HG03045 (cell line): Measurements from ENCODE around the gene TMTC4.

Experiments used
- ATAC-seq: cut with Tn5 transposase; IDR thresholded peaks from one replicate; pipeline ENCODE4 v1.9.1; 2021; ENCODE audit warnings: mild to moderate bottlenecking, moderate library complexity; ENCODE audit not compliant: unreplicated experiment

TMTC4 gene

GRCh38 chr13:100668408-100668807, 6.2 kb downstream of the TMTC4 start:
- ATAC-seq: no peak

GRCh38 chr13:100667894-100668293, 6.7 kb downstream of the TMTC4 start:
- ATAC-seq: no peak

- no peak for ATAC-seq
Measured at GRCh38 chr13:100666124-100666523, 8.5 kb downstream of the TMTC4 start.

- ATAC-seq: no peak
Measured at GRCh38 chr13:100665403-100665802, 9.2 kb downstream of the TMTC4 start.

GRCh38 chr13:100664171-100664900, 10.3 kb downstream of the TMTC4 start:
- no peak for ATAC-seq

GRCh38 chr13:100662468-100663211, 12.0 kb downstream of the TMTC4 start:
- ATAC-seq: no peak

- no peak for ATAC-seq
Measured at GRCh38 chr13:100660761-100661160, 13.8 kb downstream of the TMTC4 start.

GRCh38 chr13:100659578-100659977, 15.0 kb downstream of the TMTC4 start:
- no peak for ATAC-seq

GRCh38 chr13:100658363-100658762, 16.2 kb downstream of the TMTC4 start:
- no peak for ATAC-seq

- no peak for ATAC-seq
Measured at GRCh38 chr13:100657881-100658315, 16.7 kb downstream of the TMTC4 start.

GRCh38 chr13:100652510-100652909, 22.1 kb downstream of the TMTC4 start:
- ATAC-seq: no peak

- no peak for ATAC-seq
Measured at GRCh38 chr13:100650326-100650725, 24.3 kb downstream of the TMTC4 start.

GRCh38 chr13:100648354-100648753, 26.2 kb downstream of the TMTC4 start:
- ATAC-seq: no peak

- no peak for ATAC-seq
Measured at GRCh38 chr13:100646871-100647270, 27.7 kb downstream of the TMTC4 start.

- no peak for ATAC-seq
Measured at GRCh38 chr13:100646030-100646673, 28.4 kb downstream of the TMTC4 start.

GRCh38 chr13:100645382-100645781, 29.2 kb downstream of the TMTC4 start:
- ATAC-seq: no peak

- no peak for ATAC-seq
Measured at GRCh38 chr13:100644371-100644770, 30.2 kb downstream of the TMTC4 start.

GRCh38 chr13:100637796-100638195, 36.8 kb downstream of the TMTC4 start:
- ATAC-seq: no peak

GRCh38 chr13:100637380-100637779, 37.2 kb downstream of the TMTC4 start:
- no peak for ATAC-seq

- no peak for ATAC-seq
Measured at GRCh38 chr13:100636441-100636840, 38.2 kb downstream of the TMTC4 start.

- ATAC-seq: no peak
Measured at GRCh38 chr13:100636004-100636403, 38.6 kb downstream of the TMTC4 start.

- ATAC-seq: no peak
Measured at GRCh38 chr13:100634696-100635095, 39.9 kb downstream of the TMTC4 start.
